ENCODE measurements around the gene MT1G. TPM values are rescaled to one million over a fixed set of nuclear protein-coding genes. Genes with fewer than 3 reads are reported as not detected.
A peak's percentile ranks its signal among the peaks of the same experiment; 100 is the strongest.
"Not testable (repeated sequence)": the region's sequence is repeated elsewhere in the genome, so short reads cannot be mapped to it uniquely, and the experiment has no call there.

MT1G gene
- total RNA-seq, 1 donor from 2014 or later, result 2.8 TPM

- no peak for DNase-seq (ENCODE audit: extremely low spot score, unreplicated experiment)
- H3K4me3 Mint-ChIP-seq, result peak within 1 kb of the TSS; percentile 86
Observed at GRCh38 chr16:56625140-56625942, 42.5 kb downstream of the MT1G start, which contains the start of gene MT1E. TSS of gene MT1E (plus strand) at chr16:56625781. CDS start at chr16:56625852, 71 bp downstream.

GRCh38 chr16:56623637-56624036 lies 44.2 kb downstream of the MT1G start:
- Mint-ChIP-seq H3K27ac (no peak overlapping the region), H3K27me3 (peaks cover 85% of the 10 kb centered on the region), H3K4me1 (ENCODE audit: unreplicated experiment) (peaks cover 5% of the 10 kb centered on the region), H3K9me3 (peaks cover 8% of the 10 kb centered on the region), H3K36me3 (peaks cover 6% of the 10 kb centered on the region), H3K4me3 (no peak overlapping the region)
- TF ChIP-seq CTCF (conservative IDR thresholded peaks at IDR 0.05), result no peak
- no peak for DNase-seq (ENCODE audit: extremely low spot score, unreplicated experiment)

More at GRCh38 chr16:56625140-56625942, 42.5 kb downstream of the MT1G start, which contains the start of gene MT1E:
- TF ChIP-seq CTCF (conservative IDR thresholded peaks at IDR 0.05), result no peak
- Mint-ChIP-seq H3K36me3 (peaks cover 6% of the 10 kb centered on the region), H3K4me1 (ENCODE audit: unreplicated experiment) (peaks cover 6% of the 10 kb centered on the region), H3K27ac (no peak within 1 kb of the TSS), H3K27me3 (peaks cover 85% of the 10 kb centered on the region), H3K9me3 (peaks cover 8% of the 10 kb centered on the region)

GRCh38 chr16:56623184-56623583 lies 44.7 kb downstream of the MT1G start:
- not testable (repeated sequence) for H3K27ac Mint-ChIP-seq; H3K4me3 Mint-ChIP-seq; H3K36me3 Mint-ChIP-seq; H3K9me3 Mint-ChIP-seq; DNase-seq (ENCODE audit: extremely low spot score, unreplicated experiment); H3K4me1 Mint-ChIP-seq (ENCODE audit: unreplicated experiment)
- peaks cover 86% of the 10 kb centered on the region for H3K27me3 Mint-ChIP-seq

GRCh38 chr16:56621665-56622445 lies 46.0 kb downstream of the MT1G start:
- H3K4me3 Mint-ChIP-seq; DNase-seq (ENCODE audit: extremely low spot score, unreplicated experiment); H3K9me3 Mint-ChIP-seq; H3K36me3 Mint-ChIP-seq; H3K27ac Mint-ChIP-seq; H3K4me1 Mint-ChIP-seq (ENCODE audit: unreplicated experiment): not testable (repeated sequence)
- H3K27me3 Mint-ChIP-seq, result peaks cover 93% of the 10 kb centered on the region

GRCh38 chr16:56620339-56620897 lies 47.4 kb downstream of the MT1G start:
- peaks cover 6% of the 10 kb centered on the region for H3K36me3 Mint-ChIP-seq
- no peak overlapping the region for H3K4me3 Mint-ChIP-seq
- H3K27ac Mint-ChIP-seq, result no peak overlapping the region
- peaks cover 90% of the 10 kb centered on the region for H3K27me3 Mint-ChIP-seq
- no peak for TF ChIP-seq CTCF (conservative IDR thresholded peaks at IDR 0.05)
- peaks cover 8% of the 10 kb centered on the region for H3K9me3 Mint-ChIP-seq
- DNase-seq (ENCODE audit: extremely low spot score, unreplicated experiment), result no peak
- no peaks in the 10 kb centered on the region for H3K4me1 Mint-ChIP-seq (ENCODE audit: unreplicated experiment)

- H3K27ac Mint-ChIP-seq, result no peak overlapping the region
Observed at GRCh38 chr16:56618138-56618537, 49.7 kb downstream of the MT1G start.

More at GRCh38 chr16:56618138-56618537, 49.7 kb downstream of the MT1G start:
- H3K27me3 Mint-ChIP-seq, result peaks cover 91% of the 10 kb centered on the region
- DNase-seq (ENCODE audit: extremely low spot score, unreplicated experiment), result no peak
- H3K36me3 Mint-ChIP-seq, result peaks cover under 1% of the 10 kb centered on the region
- peaks cover 5% of the 10 kb centered on the region for H3K9me3 Mint-ChIP-seq
- H3K4me1 Mint-ChIP-seq (ENCODE audit: unreplicated experiment), result no peaks in the 10 kb centered on the region
- no peak for TF ChIP-seq CTCF (conservative IDR thresholded peaks at IDR 0.05)
- H3K4me3 Mint-ChIP-seq, result peak overlapping the region; percentile 82

All from type B pancreatic cell (in vitro differentiated cells).